B cell (primary cell): Measurements from ENCODE around the gene FBXO34. TPM values are rescaled to one million over a fixed set of nuclear protein-coding genes. Genes with fewer than 3 reads are reported as not detected.

ENCODE experiments used
- ATAC-seq: fragments of 200-7000 bp; cut with Tn5 transposase; one replicate; pipeline ENCODE4 v1.10.0; 2021; ENCODE audit warnings: low read depth, mild to moderate bottlenecking, moderate number of reproducible peaks, moderate library complexity
- CTCF ChIA-PET: fragments of 350-600 bp; sonication (Branson Sonifier 250); formaldehyde crosslinking; loops from one replicate; lab custom pipeline; 2021; ENCODE audit warnings: antibody characterized with exemption, inconsistent platforms; lab: Charles Lee
- POLR2A ChIA-PET: fragments of 350-600 bp; sonication (Branson Sonifier 250); formaldehyde crosslinking; loops from one replicate; lab custom pipeline; 2021; ENCODE audit warnings: antibody characterized with exemption; lab: Charles Lee
- DNase-seq: peaks from one replicate; pipeline ENCODE4 v3.0.0; 2013
- H2AFZ ChIP-seq: 2 replicates; pipeline ENCODE4 v1.6.1; 2012; ENCODE audit warnings: mild to moderate bottlenecking, low read depth, low read length; ENCODE audit not compliant: insufficient read depth, poor library complexity, severe bottlenecking
- H3K27ac ChIP-seq, 2 donors: 1 replicate in 1 of 2; 2 replicates in 1 of 2; pipeline ENCODE4 v1.5.1; 2012 to 2013; ENCODE audit warnings: low read length in 2 of 2, mild to moderate bottlenecking in 2 of 2, moderate library complexity in 1 of 2
- H3K27me3 ChIP-seq, 4 experiments: fragments of 200-600 bp in 1 of 4; sonication (generic) in 1 of 4; replicated peaks in 1 of 4; 1 replicate in 2 of 4; 2 replicates in 2 of 4; pipeline versions ENCODE4 v1.6.1 to v1.7.0; 2013 to 2016; ENCODE audit warnings: low read length in 3 of 4, mild to moderate bottlenecking in 2 of 4, mixed read lengths in 1 of 4, moderate library complexity in 1 of 4; ENCODE audit not compliant: insufficient read depth in 4 of 4, control insufficient read depth in 3 of 4; ENCODE audit errors: control extremely low read depth in 1 of 4
- H3K36me3 ChIP-seq, 2 experiments: replicated peaks in 1 of 2; 1 replicate in 1 of 2; 2 replicates in 1 of 2; pipeline versions ENCODE4 v1.6.1 to v1.7.1; 2013; ENCODE audit warnings: low read length in 1 of 2; ENCODE audit not compliant: insufficient read depth in 2 of 2, control insufficient read depth in 1 of 2; ENCODE audit errors: control extremely low read depth in 1 of 2, extremely low read depth in 1 of 2
- H3K4me1 ChIP-seq, 2 donors: fragments of 200-600 bp in 1 of 2; sonication (generic) in 1 of 2; 1 replicate in 1 of 2; 2 replicates in 1 of 2; pipeline versions ENCODE4 v1.5.1 to v1.6.1; 2013 to 2017; ENCODE audit warnings: low read length in 2 of 2; ENCODE audit not compliant: control insufficient read depth in 2 of 2, insufficient read depth in 2 of 2
- H3K4me2 ChIP-seq: replicated peaks from 2 replicates; pipeline ENCODE3; 2012; ENCODE audit warnings: mild to moderate bottlenecking, low read depth, low read length; ENCODE audit not compliant: poor library complexity, severe bottlenecking
- H3K4me3 ChIP-seq, 5 experiments: fragments of 200-600 bp in 1 of 5; sonication (generic) in 1 of 5; 1 replicate in 3 of 5; 2 replicates in 2 of 5; pipeline versions ENCODE4 v1.5.1 to v1.7.0; 2011 to 2016; ENCODE audit warnings: low read length in 4 of 5, mild to moderate bottlenecking in 4 of 5, low read depth in 2 of 5, control low read depth in 1 of 5, moderate library complexity in 1 of 5; ENCODE audit not compliant: insufficient read depth in 1 of 5; ENCODE audit errors: control extremely low read depth in 1 of 5, extremely low read depth in 1 of 5
- H3K79me2 ChIP-seq: fragments of 200-600 bp; sonication (generic); one replicate; pipeline ENCODE4 v1.6.0; 2016; ENCODE audit warnings: low read length; ENCODE audit not compliant: control insufficient read depth, insufficient read depth
- H3K9ac ChIP-seq: fragments of 200-600 bp; sonication (generic); 2 replicates; pipeline ENCODE4 v1.6.1; 2017; ENCODE audit warnings: mild to moderate bottlenecking, low read length, moderate library complexity
- H3K9me3 ChIP-seq, 3 donors: one replicate each; pipeline versions ENCODE4 v1.6.1 to v1.7.1; 2013; ENCODE audit warnings: low read length in 2 of 3; ENCODE audit not compliant: control insufficient read depth in 2 of 3, insufficient read depth in 1 of 3; ENCODE audit errors: control extremely low read depth in 1 of 3
- H4K20me1 ChIP-seq: 2 replicates; pipeline ENCODE4 v1.6.0; 2012; ENCODE audit warnings: mild to moderate bottlenecking, low read length; ENCODE audit not compliant: insufficient read depth, control insufficient read depth, poor library complexity, severe bottlenecking
- H3K27ac Mint-ChIP-seq: one replicate; pipeline ENCODE4 v1.8.0; 2021; ENCODE audit warnings: mixed read lengths
- H3K27me3 Mint-ChIP-seq: one replicate; pipeline ENCODE4 v1.8.0; 2021; ENCODE audit warnings: mixed read lengths
- H3K4me1 Mint-ChIP-seq: one replicate; pipeline ENCODE4 v1.8.0; 2021; ENCODE audit warnings: mixed read lengths
- H3K4me3 Mint-ChIP-seq: one replicate; pipeline ENCODE4 v1.8.0; 2021; ENCODE audit warnings: mixed read lengths
- H3K9me3 Mint-ChIP-seq: one replicate; pipeline ENCODE4 v1.8.0; 2022; ENCODE audit warnings: mixed read lengths; ENCODE audit not compliant: insufficient read depth
- CTCF ChIP-seq: fragments of 200-600 bp; IDR thresholded peaks from one replicate; pipeline ENCODE4 v1.8.0; 2022; ENCODE audit warnings: antibody characterized with exemption, mild to moderate bottlenecking
- EZH2 ChIP-seq: IDR thresholded peaks from 2 replicates; pipeline ENCODE4 v1.6.1; 2012; ENCODE audit warnings: borderline replicate concordance, low read depth, mild to moderate bottlenecking, moderate library complexity, low read length; ENCODE audit not compliant: insufficient read depth, poor library complexity, severe bottlenecking
- WGBS: methylation state at CpG from one replicate; pipeline ENCODE4 v1.1.5; 2013; ENCODE audit warnings: missing lambda C conversion rate; ENCODE audit not compliant: insufficient coverage; 5-methylcytosine and 5-hydroxymethylcytosine counted together
- intact Hi-C: fragments of 100-400 bp; cut with micrococcal nuclease; formaldehyde crosslinking; loops from one replicate; pipeline ENCODE4 v1.10.0; 2022
- polyA plus RNA-seq: library from polyadenylated mRNA; depleted of rRNA; stranded (reverse); fragments of >200 nt; gene quantifications from 2 replicates; pipeline ENCODE4 v1.2.3, GENCODE V29; 2012
- total RNA-seq, 2 donors: library from RNA; stranded (reverse); fragments of 120-200 nt in 1 of 2; gene quantifications; 1 replicate in 1 of 2; 2 replicates in 1 of 2; pipeline versions ENCODE4 v1.2.3 to v1.2.4, GENCODE V29; 2013 to 2022

Gene FBXO34
- total and polyA plus RNA-seq, 2 donors (not counting 1 experiment from before 2014, with no cell fraction given), result 8.1 to 27.5 TPM

- Histone ChIP-seq H3K36me3 (no peaks in the 10 kb centered on the region), H3K27me3 (no peaks in the 10 kb centered on the region), H3K4me1 (peaks cover 18 to 21% of the 10 kb centered on the region in 2 donors), H3K79me2 (peaks cover 57% of the 10 kb centered on the region), H2AFZ (peak overlapping the region; percentile 62), H3K4me3 (peak overlapping the region; percentile 83 to 98 (median 95)), H3K9ac (peak overlapping the region; percentile 95), H4K20me1 (peaks cover 8% of the 10 kb centered on the region), H3K4me2 (peak overlapping the region; percentile 83), H3K27ac (peak overlapping the region; percentile 86 to 90), H3K9me3 (no peaks in the 10 kb centered on the region)
- TF ChIP-seq CTCF (no peak), EZH2 (no peak)
- WGBS, result 0% methylated on average over 1 of the region's 1 CpG
- intact Hi-C loops, result loop anchor here (1.0 to 5.0 kb wide), 4 partner anchors 139 to 1305 kb away; partner anchors contain the start of genes ATG14, CNIH1, PELI2 and TMEM260
- Mint-ChIP-seq H3K27ac (peak overlapping the region; percentile 93), H3K4me3 (peak overlapping the region; percentile 92), H3K27me3 (no peaks in the 10 kb centered on the region), H3K4me1 (peaks cover 44% of the 10 kb centered on the region), H3K9me3 (no peaks in the 10 kb centered on the region)
- ChIA-PET POLR2A (no interaction called here), CTCF (interaction anchor here (0.5 to 4.4 kb wide), 7 partner anchors 8 to 83 kb away, joined by 3 to 51 read pairs (median 4); partner anchors contain the start of gene DLGAP5)
- ATAC-seq, result no peak
- DNase-seq, result no peak
These were observed 1.2 kb downstream of the FBXO34 start for GRCh38 chr14:55272387-55272786.

- DNase-seq (no peak), ATAC-seq (no peak)
- Mint-ChIP-seq H3K9me3 (no peaks in the 10 kb centered on the region), H3K27me3 (no peaks in the 10 kb centered on the region), H3K4me3 (peak overlapping the region; percentile 57), H3K27ac (no peak overlapping the region), H3K4me1 (peaks cover 49% of the 10 kb centered on the region)
- Histone ChIP-seq H3K79me2 (peaks cover 62% of the 10 kb centered on the region), H3K4me2 (peak overlapping the region; percentile 83), H2AFZ (no peak overlapping the region), H3K36me3 (no peaks in the 10 kb centered on the region), H3K27me3 (no peaks in the 10 kb centered on the region), H4K20me1 (peaks cover 8% of the 10 kb centered on the region), H3K9me3 (no peaks in the 10 kb centered on the region), H3K27ac (no peak overlapping the region), H3K4me3 (peak overlapping the region in 1 of 5 experiments; percentile 83), H3K4me1 (peaks cover 24 to 26% of the 10 kb centered on the region in 2 donors), H3K9ac (no peak overlapping the region)
- intact Hi-C loops, result loop anchor here (1.0 to 5.0 kb wide), 4 partner anchors 138 to 1304 kb away; partner anchors contain the start of genes ATG14, CNIH1, PELI2 and TMEM260
- no peak for TF ChIP-seq EZH2
- no peak for TF ChIP-seq CTCF
- WGBS, result no CpG with 5 or more reads among the region's 2 CpGs
- CTCF ChIA-PET, result interaction anchor here (1.2 to 4.4 kb wide), 4 partner anchors 27 to 82 kb away, joined by 3 to 51 read pairs (median 10); partner anchors contain the start of gene DLGAP5
- POLR2A ChIA-PET, result no interaction called here
These were observed 1.7 kb downstream of the FBXO34 start for GRCh38 chr14:55272922-55273321.
